Upper lobe of right lung (tissue), 1 donor: ENCODE results near the gene SLC2A1. TPM values are rescaled to one million over a fixed set of nuclear protein-coding genes. Genes with fewer than 3 reads are reported as not detected.
A peak's percentile ranks its signal among the peaks of the same experiment; 100 is the strongest.

ENCODE experiments used
- ATAC-seq: fragments of 200-7000 bp; cut with Tn5 transposase; one replicate; pipeline ENCODE4 v1.9.1; 2020; ENCODE audit warnings: mild to moderate bottlenecking, moderate library complexity
- DNase-seq: peaks from one replicate; pipeline ENCODE4 v3.0.0-alpha.2; 2020
- H3K27ac ChIP-seq: fragments of 200-600 bp; one replicate; pipeline ENCODE4 v1.8.0; 2022
- H3K27me3 ChIP-seq: fragments of 200-600 bp; one replicate; pipeline ENCODE4 v1.8.0; 2022; ENCODE audit warnings: mild to moderate bottlenecking
- H3K36me3 ChIP-seq: fragments of 200-600 bp; one replicate; pipeline ENCODE4 v1.8.0; 2022
- H3K4me1 ChIP-seq: fragments of 200-600 bp; one replicate; pipeline ENCODE4 v1.8.0; 2022
- H3K4me3 ChIP-seq: fragments of 200-600 bp; one replicate; pipeline ENCODE4 v1.8.0; 2022; ENCODE audit warnings: mild to moderate bottlenecking
- H3K9me3 ChIP-seq: fragments of 200-600 bp; one replicate; pipeline ENCODE4 v1.8.0; 2022
- intact Hi-C: fragments of 100-400 bp; cut with DNase I; formaldehyde crosslinking; loops from one replicate; pipeline ENCODE4 v1.11.0; 2022
- total RNA-seq: library from RNA; stranded (reverse); fragmentation: NEBNext Ultra II Directional; extraction: Animal tissue kit (Norgen Biotek cat#: 25700); gene quantifications from one replicate; pipeline ENCODE4 v1.2.1, GENCODE V29; 2021
- TF ChIP-seq, protein P1 (sequence below): fragments of 200-600 bp; IDR thresholded peaks from one replicate; pipeline ENCODE4 v1.8.0; 2022; ENCODE audit warnings: antibody characterized with exemption
- donor health status: DM: no; HTN: yes; CAD: no; lungs with severe emphysema.

SLC2A1 gene
- total RNA-seq, 1 donor from 2014 or later, result 12.9 TPM

DNA sequence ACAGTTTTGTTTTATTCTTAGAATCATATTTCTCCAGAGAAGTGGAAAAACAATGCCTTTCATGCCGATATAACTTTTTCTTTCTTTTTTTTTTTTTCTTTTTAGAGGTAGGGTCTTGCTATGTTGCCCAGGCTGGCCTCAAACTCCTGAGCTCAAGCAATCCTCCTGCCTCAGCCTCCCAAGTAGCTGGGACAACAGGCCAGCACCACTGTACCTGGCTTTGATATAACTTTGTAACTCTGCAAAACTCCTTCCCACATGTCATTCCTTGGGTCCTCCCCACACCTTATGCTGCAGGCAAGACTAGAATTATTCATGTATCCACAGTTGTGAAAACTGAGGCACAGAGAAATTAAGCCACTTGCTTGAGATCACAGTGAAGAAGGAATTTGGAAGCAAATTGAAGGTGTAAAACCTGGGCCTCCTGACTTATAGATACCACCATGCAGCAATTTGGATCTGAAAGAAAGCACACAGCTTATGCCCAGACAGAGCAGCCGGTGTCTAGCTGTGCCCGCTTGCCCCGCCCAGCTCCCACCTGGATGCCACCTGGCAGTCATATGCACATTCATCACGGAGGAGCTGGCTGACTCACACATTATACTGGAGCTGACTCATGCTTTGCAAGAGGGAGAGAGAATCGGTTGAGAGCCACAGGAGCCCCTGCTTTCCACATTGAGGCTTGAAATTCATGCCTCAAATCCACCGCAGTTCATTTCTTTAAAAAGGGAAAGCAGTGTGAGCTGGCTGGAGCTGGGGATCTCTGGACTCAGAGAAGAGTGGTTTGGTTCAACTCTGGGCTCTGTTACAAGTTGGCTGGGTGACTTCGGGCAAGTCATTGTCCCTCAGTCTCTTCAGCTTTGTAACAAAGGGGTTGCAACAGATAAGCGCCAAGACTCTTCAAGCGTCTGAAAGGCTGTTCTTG is 8.3 kb upstream of the SLC2A1 start:
- H3K4me3 ChIP-seq, result no peak overlapping the region
- H3K27ac ChIP-seq, result no peak overlapping the region
- DNase-seq (no peak), ATAC-seq (peak; percentile 65)
- intact Hi-C loops, result no loop called here
- H3K36me3 ChIP-seq, result no peaks in the 10 kb centered on the region
- H3K9me3 ChIP-seq, result no peaks in the 10 kb centered on the region
- TF ChIP-seq, protein P1, sequence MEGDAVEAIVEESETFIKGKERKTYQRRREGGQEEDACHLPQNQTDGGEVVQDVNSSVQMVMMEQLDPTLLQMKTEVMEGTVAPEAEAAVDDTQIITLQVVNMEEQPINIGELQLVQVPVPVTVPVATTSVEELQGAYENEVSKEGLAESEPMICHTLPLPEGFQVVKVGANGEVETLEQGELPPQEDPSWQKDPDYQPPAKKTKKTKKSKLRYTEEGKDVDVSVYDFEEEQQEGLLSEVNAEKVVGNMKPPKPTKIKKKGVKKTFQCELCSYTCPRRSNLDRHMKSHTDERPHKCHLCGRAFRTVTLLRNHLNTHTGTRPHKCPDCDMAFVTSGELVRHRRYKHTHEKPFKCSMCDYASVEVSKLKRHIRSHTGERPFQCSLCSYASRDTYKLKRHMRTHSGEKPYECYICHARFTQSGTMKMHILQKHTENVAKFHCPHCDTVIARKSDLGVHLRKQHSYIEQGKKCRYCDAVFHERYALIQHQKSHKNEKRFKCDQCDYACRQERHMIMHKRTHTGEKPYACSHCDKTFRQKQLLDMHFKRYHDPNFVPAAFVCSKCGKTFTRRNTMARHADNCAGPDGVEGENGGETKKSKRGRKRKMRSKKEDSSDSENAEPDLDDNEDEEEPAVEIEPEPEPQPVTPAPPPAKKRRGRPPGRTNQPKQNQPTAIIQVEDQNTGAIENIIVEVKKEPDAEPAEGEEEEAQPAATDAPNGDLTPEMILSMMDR, result no peak
- peaks cover 19% of the 10 kb centered on the region for H3K27me3 ChIP-seq
- H3K4me1 ChIP-seq, result no peaks in the 10 kb centered on the region

DNA sequence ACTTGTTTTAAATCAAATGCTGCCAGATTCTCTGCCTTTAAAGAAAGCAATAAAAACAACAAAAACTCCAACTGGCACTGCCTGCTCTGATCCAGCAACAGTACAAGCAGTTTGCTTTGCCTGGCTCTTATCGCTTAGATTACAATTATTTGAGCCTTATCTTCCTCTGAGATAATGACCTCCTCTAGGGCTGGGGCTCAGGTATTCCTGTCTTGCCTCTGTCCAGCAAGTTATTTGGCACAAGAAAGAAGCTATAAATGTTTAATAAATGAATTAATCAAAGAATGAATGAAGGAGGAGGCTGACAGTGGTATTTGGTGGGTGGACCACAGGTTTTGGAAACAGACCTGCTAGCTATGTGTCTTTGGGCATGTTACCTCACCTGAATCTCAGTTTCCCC is 6.7 kb upstream of the SLC2A1 start:
- Histone ChIP-seq H3K27me3 (peaks cover 26% of the 10 kb centered on the region), H3K36me3 (no peaks in the 10 kb centered on the region), H3K4me1 (no peaks in the 10 kb centered on the region), H3K4me3 (no peak overlapping the region), H3K27ac (no peak overlapping the region), H3K9me3 (no peaks in the 10 kb centered on the region)
- ATAC-seq (no peak), DNase-seq (no peak)
- TF ChIP-seq, protein P1, result no peak
- intact Hi-C loops, result no loop called here

DNA sequence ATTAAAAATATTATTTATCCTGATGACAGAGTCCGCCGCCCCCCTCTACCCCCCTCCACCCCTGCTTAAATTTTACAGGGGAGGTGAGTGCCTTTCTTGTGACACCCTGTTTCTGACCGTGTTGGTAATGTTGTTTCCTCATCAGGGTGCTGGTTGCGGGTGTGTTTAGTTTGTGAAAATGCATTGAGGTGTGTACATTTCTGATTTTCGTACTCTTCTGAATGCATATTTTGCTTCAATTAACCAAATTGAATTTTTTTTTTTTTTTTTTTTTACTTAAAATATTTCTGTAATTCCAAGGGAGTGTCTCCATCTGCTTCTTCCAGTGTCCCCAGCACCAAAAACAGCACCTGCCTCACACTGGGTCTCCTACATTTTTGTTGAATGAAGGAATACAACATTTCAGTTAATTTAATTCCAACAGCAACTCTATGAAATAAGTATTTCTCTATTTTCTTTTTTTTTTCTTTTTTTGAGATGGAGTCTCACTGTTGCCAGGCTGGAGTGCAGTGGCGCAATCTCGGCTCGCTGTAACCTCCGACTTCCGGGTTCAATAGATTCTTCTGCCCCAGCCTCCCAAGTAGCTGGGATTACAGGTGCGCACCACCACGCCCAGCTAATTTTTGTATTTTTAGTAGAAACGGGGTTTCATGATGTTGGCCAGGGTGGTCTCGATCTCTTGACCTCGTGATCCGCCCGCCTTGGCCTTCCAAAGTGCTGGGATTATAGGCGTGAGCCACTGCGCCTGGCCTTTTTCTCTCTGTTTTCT is 5.6 kb upstream of the SLC2A1 start:
- Histone ChIP-seq H3K4me1 (peaks cover 5% of the 10 kb centered on the region), H3K27me3 (peaks cover 26% of the 10 kb centered on the region), H3K4me3 (no peak overlapping the region), H3K9me3 (no peaks in the 10 kb centered on the region), H3K36me3 (no peaks in the 10 kb centered on the region), H3K27ac (no peak overlapping the region)
- DNase-seq (no peak), ATAC-seq (no peak)
- TF ChIP-seq, protein P1, result no peak
- intact Hi-C loops, result no loop called here

DNA sequence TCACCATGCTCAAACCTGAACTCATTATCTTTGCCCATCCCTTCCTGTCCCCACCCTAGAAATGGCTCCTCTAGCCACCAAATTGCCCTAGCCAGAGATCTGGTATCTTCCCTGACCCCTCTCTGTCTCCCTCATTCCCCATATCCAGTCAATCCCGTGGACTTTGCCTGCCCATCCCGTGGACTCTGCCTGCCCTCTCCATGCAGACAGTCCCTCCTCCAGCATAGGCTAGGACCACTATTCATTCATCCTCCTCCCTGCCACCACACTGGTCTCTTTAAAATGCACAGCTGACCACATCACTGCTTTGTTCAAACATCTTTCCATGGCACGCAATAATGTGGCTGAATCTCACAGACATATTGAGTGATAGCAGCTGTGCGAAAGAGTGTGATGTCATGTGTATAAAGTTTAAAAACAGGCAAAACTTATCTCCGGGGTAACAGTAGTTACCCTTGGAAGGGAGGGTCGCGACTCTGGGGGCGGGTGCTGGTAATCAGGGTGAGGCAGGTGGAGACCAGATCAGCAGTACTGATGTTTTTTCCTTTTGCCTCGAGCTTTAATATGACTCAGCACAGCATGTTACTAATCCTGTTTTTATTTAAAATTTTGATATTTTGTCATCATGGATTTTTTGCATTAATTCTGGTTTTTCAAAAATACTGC is 4.8 kb upstream of the SLC2A1 start:
- Histone ChIP-seq H3K27me3 (peaks cover 26% of the 10 kb centered on the region), H3K4me3 (no peak overlapping the region), H3K9me3 (no peaks in the 10 kb centered on the region), H3K36me3 (no peaks in the 10 kb centered on the region), H3K4me1 (peaks cover 7% of the 10 kb centered on the region), H3K27ac (no peak overlapping the region)
- intact Hi-C loops, result no loop called here
- no peak for ATAC-seq
- no peak for DNase-seq
- TF ChIP-seq, protein P1, result no peak

DNA sequence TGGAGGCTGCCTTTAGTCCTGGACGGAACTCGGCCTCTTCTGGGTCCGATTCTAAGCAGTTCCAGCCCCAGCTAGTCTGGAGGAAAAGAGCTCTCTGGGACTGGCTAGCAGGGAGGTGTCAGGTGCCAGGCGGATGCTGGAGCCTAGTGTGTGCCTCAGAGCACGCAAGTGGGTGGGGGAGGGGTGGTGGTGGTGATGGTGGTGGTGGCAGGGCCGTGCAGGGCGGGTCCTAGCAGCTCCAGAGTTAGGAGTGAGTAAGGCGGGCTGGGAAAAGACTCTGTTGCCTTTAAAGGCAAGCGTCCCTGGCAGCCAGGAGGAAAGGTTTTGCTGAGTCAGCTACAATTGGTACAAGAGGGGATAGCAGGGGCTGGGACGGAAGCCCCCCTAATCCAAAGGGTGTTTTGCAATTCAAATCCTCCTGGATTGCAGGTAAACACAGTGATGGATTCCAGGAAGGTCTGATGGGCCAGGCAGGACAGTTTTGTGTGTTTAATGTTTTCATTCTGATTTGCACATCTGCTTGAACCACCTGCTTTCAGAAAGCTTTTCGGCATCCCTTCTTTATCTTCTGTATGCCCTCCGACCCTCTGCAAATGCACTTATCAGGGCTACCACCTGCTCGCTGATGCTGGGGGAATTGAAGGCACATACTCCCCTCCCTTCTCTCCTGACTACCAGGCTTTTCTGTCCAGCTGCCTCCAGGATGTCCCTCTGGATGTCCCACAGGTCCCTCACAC is 4.1 kb upstream of the SLC2A1 start:
- no peak for ATAC-seq
- intact Hi-C loops, result no loop called here

More for the DNA sequence above, 4.1 kb upstream of the SLC2A1 start:
- TF ChIP-seq, protein P1, result no peak
- Histone ChIP-seq H3K4me1 (peaks cover 7% of the 10 kb centered on the region), H3K9me3 (no peaks in the 10 kb centered on the region), H3K27ac (no peak overlapping the region), H3K4me3 (no peak overlapping the region), H3K36me3 (no peaks in the 10 kb centered on the region), H3K27me3 (peaks cover 26% of the 10 kb centered on the region)
- DNase-seq, result no peak
